Activated CD8-positive, alpha-beta memory T cell treated with anti-CD3 and anti-CD28 coated beads, Interleukin-2, amount 50 U/mL, for 4 hours (primary cell): Measurements from ENCODE around the gene CDH2.

Experiments used
- DNase-seq: peaks from one replicate; pipeline ENCODE4 v3.0.0-alpha.2; 2020

The CDH2 gene

DNA sequence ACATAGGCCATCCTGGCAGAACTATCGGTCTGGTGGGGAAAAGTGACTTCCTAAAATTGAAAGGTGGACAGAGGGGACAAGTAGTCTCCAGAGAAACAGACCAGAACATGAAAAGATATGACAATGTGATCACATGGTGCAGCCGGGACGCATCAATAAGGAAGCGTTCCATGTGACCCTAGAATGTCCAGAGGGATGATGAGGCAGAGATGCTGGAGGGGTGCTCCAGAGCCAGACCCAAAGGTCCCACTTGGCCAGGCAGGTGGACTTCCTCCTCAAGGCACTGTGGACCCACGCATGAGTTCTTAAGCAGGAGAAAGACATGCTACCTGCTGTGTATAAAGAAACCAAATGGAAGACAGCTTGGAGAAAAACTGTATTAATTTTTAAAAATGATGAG is 50.2 kb downstream of the CDH2 start:
- DNase-seq: no peak

- no peak for DNase-seq
Observed at GRCh38 chr18:28125051-28125450, 51.9 kb downstream of the CDH2 start.

GRCh38 chr18:28124131-28125029 is 52.5 kb downstream of the CDH2 start:
- DNase-seq: no peak

GRCh38 chr18:28123401-28124030 is 53.4 kb downstream of the CDH2 start:
- no peak for DNase-seq

DNA sequence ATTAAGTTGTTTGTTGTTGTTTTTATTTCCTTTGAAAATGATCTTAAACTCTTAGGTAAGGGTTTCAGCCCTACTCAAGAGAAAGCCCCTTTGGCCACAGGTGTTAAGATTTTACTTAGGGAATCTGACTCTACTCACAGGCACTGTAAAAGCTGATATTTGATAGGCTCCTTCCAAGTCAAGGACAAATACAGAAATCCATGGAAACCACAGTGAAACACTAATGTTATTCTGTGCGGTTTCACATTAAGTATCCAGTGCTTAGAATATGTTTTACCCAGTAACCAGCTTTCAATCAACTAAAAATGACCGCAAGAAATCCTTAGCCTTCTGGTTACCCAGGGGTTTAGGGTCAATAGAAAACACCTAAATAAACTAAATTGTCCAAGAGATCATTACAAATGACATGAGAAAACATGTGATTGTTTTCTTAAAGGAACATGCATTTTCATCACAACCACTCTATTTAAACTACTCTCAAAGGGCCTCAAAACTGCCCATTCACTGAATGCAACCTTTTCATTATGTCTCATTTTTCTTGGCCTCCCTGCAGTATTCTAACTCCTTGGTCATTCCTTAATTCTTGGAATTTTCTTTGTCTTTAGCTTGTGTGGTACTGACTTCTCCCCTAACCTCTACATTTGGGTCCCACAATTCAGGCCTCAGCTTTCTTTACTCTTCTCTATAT is 56.0 kb downstream of the CDH2 start:
- DNase-seq: no peak

GRCh38 chr18:28116461-28116860 is 60.5 kb downstream of the CDH2 start:
- DNase-seq: no peak

GRCh38 chr18:28115149-28115550 is 61.8 kb downstream of the CDH2 start:
- no peak for DNase-seq

DNA sequence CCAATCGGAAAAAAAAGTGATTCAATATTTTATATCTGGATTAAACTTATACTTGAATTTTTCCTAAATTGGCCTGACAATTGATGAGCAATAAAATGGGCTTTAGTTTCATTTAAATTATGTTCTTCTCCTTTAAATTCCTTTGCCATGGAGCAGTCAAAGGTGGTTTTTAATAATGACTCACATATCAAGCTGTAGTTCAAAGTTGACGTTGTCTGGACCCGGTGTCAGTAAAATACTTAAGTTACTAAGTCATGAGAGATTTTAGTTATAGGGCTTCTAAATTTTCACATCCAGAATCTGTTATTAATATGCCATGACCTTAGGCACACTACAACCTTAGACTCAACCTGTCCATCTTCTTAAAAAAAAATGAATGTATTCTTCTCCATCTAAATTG is 62.5 kb downstream of the CDH2 start:
- no peak for DNase-seq

- no peak for DNase-seq
Observed at GRCh38 chr18:28113271-28114029, 63.5 kb downstream of the CDH2 start.

GRCh38 chr18:28112056-28112470 is 64.9 kb downstream of the CDH2 start:
- DNase-seq: no peak

DNA sequence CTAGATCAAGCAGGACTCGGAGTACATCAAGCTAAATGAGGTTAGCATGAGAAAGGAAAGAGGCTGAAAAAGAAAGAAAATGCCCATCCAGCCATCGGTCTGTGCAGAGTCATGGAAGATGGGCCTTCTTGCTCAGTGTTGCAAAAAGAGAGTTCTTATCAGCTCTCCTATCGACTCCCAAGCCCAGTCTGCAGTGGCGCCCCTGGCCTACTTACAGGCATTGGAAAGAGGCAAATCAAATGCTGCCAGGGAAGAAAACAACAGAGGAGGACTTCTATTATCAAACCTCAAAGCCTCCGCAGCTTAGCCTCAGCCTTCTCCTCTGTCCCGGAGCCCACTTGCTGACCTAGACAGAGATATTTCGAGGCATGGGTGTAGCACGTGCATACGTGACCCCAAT is 66.0 kb downstream of the CDH2 start:
- no peak for DNase-seq

- DNase-seq: no peak
Observed at GRCh38 chr18:28109781-28110560, 67.0 kb downstream of the CDH2 start.

- no peak for DNase-seq
Observed at GRCh38 chr18:28108814-28109213, 68.1 kb downstream of the CDH2 start.

DNA sequence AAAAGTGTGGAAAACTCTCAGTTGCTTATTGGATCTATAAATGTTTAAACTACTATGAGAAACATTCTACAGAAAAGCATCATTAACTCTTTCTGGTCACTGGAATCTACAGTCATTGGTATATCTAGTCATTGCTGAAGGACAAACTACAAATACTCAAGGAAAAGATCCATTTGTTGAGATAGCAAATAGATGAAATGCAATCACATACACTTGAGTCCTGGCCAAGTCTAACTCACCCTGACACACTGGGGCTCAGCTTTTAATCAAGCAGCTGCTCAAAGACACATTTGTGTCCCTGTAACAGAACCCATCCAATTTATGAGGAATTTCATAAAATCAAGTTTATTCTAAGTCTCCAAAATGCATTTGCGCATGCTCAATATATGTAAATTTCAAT is 68.7 kb downstream of the CDH2 start:
- no peak for DNase-seq

DNA sequence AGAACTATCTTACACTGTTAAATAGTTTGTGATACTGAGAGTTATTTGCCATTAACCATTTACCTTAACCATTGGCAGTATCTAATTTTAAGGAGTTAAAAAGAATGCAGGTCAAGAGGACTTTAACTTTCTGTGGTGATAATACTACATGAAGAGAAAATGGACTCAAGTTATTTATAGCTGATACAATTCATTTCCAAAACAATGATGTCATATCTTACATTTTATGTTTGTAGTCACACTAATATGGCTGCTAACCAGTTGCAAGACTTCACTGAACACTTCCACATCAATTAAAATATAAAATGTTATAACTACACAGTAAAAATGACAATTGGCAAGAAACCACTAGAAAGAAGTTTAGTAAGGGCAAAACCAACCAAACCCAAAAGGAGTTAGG is 77.7 kb downstream of the CDH2 start:
- DNase-seq: no peak

DNA sequence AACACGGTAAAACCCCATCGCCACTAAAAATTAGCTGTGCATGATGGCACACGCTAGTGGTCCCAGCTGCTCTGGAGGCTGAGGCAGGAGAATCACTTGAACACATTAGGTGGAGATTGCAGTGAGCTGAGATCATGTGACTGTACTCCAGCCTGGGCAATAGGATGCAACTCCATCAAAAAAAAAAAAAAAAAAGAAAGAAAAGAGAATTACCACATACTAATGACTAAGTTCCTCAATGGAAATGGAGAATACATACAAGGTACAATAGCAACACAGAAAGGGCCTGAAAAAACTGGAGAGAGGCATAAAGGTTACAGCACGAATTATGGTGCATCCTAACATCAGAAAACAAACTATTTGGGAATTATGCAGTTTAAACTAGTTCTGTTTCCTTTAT is 81.3 kb downstream of the CDH2 start:
- DNase-seq: no peak

- DNase-seq: no peak
Observed at GRCh38 chr18:28095041-28095440, 81.9 kb downstream of the CDH2 start.

- DNase-seq: no peak
Observed at GRCh38 chr18:28091197-28091596, 85.7 kb downstream of the CDH2 start.

DNA sequence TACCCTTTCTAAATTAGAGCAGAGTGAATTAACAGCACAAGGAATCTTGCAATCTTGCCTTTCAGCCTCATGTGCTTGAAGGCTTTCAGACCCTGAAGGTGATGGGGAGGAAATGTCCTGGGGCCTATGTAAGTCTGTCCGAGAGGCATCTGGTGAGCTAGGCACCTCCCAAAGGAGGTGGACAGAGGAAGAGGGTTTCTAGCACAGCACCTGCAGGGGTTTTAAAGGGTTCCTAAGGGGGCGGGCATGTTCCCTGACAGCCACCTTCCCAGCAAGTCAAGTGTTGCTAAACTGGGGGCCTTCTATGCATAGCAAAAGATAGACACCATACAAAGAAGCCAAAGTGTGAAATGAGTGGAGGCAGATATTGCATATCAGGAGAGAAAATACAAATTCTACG is 88.5 kb downstream of the CDH2 start:
- no peak for DNase-seq

- DNase-seq: no peak
Observed at GRCh38 chr18:28086670-28087552, 90.0 kb downstream of the CDH2 start.

DNA sequence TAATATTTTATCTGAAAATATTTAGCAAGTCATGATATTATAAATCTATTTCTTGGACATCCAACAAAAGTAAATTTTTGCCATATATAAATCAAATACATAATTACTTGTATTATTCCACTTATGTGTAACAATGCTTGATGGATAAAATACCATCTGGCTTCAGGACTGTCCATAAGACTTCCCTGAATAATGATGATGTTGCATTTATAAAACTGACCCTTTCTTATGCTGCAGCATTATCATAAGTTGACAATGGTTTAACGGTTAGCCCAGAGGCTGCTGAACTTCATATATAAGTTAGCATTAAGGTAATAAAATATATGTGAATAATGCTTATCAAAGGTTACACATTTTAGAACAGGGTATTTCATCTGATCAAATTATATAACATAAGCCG is 95.4 kb downstream of the CDH2 start:
- DNase-seq: no peak
